Lung (tissue), 12 donors: Measurements from ENCODE around the gene CHAMP1. TPM values are rescaled to one million over a fixed set of nuclear protein-coding genes. Genes with fewer than 3 reads are reported as not detected.

Experiments used
- ATAC-seq: fragments of 200-7000 bp; cut with Tn5 transposase; one replicate; pipeline ENCODE4 v1.9.1; 2020; ENCODE audit warnings: moderate number of reproducible peaks; ENCODE audit not compliant: insufficient read depth, low FRiP score
- DNase-seq, 3 donors: peaks; one replicate each; pipeline ENCODE4 v3.0.0-alpha.2; 2013 to 2017
- H3K27ac ChIP-seq, 2 donors: one replicate each; pipeline ENCODE4 v1.5.1; 2013; ENCODE audit warnings: mild to moderate bottlenecking in 2 of 2, moderate library complexity in 2 of 2, control low read depth in 1 of 2, inconsistent platforms in 1 of 2, low read depth in 1 of 2, low read length in 1 of 2
- H3K27me3 ChIP-seq, 3 donors: one replicate each; pipeline ENCODE4 v1.5.1; 2013; ENCODE audit warnings: low read length in 2 of 3; ENCODE audit not compliant: control insufficient read depth in 3 of 3, insufficient read depth in 3 of 3
- H3K36me3 ChIP-seq, 4 donors: one replicate each; pipeline ENCODE4 v1.5.1; 2013; ENCODE audit warnings: low read length in 4 of 4, mild to moderate bottlenecking in 1 of 4, moderate library complexity in 1 of 4; ENCODE audit not compliant: control insufficient read depth in 4 of 4, insufficient read depth in 4 of 4
- H3K4me1 ChIP-seq, 5 donors: one replicate each; pipeline ENCODE4 v1.5.1; 2013; ENCODE audit warnings: low read length in 5 of 5, mild to moderate bottlenecking in 2 of 5, moderate library complexity in 1 of 5; ENCODE audit not compliant: control insufficient read depth in 5 of 5, insufficient read depth in 5 of 5
- H3K4me3 ChIP-seq: one replicate; pipeline ENCODE4 v1.5.1; 2013; ENCODE audit warnings: mild to moderate bottlenecking, control low read depth, moderate library complexity
- H3K9ac ChIP-seq, 2 donors: one replicate each; pipeline ENCODE4 v1.5.1; 2013; ENCODE audit warnings: low read length in 2 of 2, control low read depth in 1 of 2; ENCODE audit not compliant: insufficient read depth in 1 of 2
- H3K9me3 ChIP-seq, 4 donors: one replicate each; pipeline ENCODE4 v1.5.1; 2013; ENCODE audit warnings: low read length in 3 of 4, mild to moderate bottlenecking in 1 of 4, moderate library complexity in 1 of 4; ENCODE audit not compliant: control insufficient read depth in 4 of 4, insufficient read depth in 3 of 4
- WGBS, 2 donors: extraction: QIAGEN DNeasy Blood & Tissue Kit; methylation state at CpG; one replicate each; pipeline ENCODE4 v1.1.7; 2013; 5-methylcytosine and 5-hydroxymethylcytosine counted together
- polyA plus RNA-seq, 2 donors: library from polyadenylated mRNA; stranded (reverse); fragments of 200-250 nt; gene quantifications; one replicate each; pipeline ENCODE4 v1.2.1, GENCODE V29; 2013
- total RNA-seq, 2 donors: library from RNA; depleted of rRNA in 1 of 2; stranded (reverse); fragments of >200 nt in 1 of 2; gene quantifications; one replicate each; pipeline ENCODE4 v1.2.1, GENCODE V29; 2014 to 2021
- TF ChIP-seq, protein P1 (sequence below): IDR thresholded peaks from 2 replicates; pipeline ENCODE4 v1.5.1; 2012; ENCODE audit warnings: mild to moderate bottlenecking; ENCODE audit errors: control extremely low read depth, extremely low read depth
- donor health status: control.
- donor health status: control.
- donor health status: Bipolar disorder and iron deficiency.
- donor health status: healthy.
- donor health status: DM: yes; HTN: yes; CAD: no.

CHAMP1 gene
- total and polyA plus RNA-seq, 4 donors, result 7.0 to 17.7 (median 9.7) TPM

GRCh38 chr13:114284680-114285079 lies 29.6 kb upstream of the CHAMP1 start:
- Histone ChIP-seq H3K9me3 (no peaks in the 10 kb centered on the region), H3K36me3 (peaks cover 3 to 28% (median 14%) of the 10 kb centered on the region in 4 donors), H3K27me3 (no peaks in the 10 kb centered on the region), H3K9ac (no peak overlapping the region), H3K4me3 (no peak overlapping the region), H3K4me1 (peaks cover 0 to 26% (median 7%) of the 10 kb centered on the region in 5 donors), H3K27ac (no peak overlapping the region)
- 97 to 98% methylated on average over 8 of the region's 8 CpGs for WGBS, 2 donors
- TF ChIP-seq, protein P1, sequence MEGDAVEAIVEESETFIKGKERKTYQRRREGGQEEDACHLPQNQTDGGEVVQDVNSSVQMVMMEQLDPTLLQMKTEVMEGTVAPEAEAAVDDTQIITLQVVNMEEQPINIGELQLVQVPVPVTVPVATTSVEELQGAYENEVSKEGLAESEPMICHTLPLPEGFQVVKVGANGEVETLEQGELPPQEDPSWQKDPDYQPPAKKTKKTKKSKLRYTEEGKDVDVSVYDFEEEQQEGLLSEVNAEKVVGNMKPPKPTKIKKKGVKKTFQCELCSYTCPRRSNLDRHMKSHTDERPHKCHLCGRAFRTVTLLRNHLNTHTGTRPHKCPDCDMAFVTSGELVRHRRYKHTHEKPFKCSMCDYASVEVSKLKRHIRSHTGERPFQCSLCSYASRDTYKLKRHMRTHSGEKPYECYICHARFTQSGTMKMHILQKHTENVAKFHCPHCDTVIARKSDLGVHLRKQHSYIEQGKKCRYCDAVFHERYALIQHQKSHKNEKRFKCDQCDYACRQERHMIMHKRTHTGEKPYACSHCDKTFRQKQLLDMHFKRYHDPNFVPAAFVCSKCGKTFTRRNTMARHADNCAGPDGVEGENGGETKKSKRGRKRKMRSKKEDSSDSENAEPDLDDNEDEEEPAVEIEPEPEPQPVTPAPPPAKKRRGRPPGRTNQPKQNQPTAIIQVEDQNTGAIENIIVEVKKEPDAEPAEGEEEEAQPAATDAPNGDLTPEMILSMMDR, result no peak
- ATAC-seq (no peak), DNase-seq (no peak)

- no peak overlapping the region for H3K27ac ChIP-seq
- no peaks in the 10 kb centered on the region for H3K27me3 ChIP-seq
- 89 to 95% methylated on average over 4 of the region's 4 CpGs for WGBS, 2 donors
- TF ChIP-seq, protein P1, result no peak
- no peak overlapping the region for H3K4me3 ChIP-seq
- ATAC-seq (no peak), DNase-seq (no peak)
- no peak overlapping the region for H3K9ac ChIP-seq
- peaks cover 3 to 28% (median 19%) of the 10 kb centered on the region in 4 donors for H3K36me3 ChIP-seq
- peaks cover 0 to 21% (median 3%) of the 10 kb centered on the region in 5 donors for H3K4me1 ChIP-seq
- no peaks in the 10 kb centered on the region for H3K9me3 ChIP-seq
Measured at GRCh38 chr13:114285166-114285808, 29.0 kb upstream of the CHAMP1 start.

- Histone ChIP-seq H3K4me3 (no peak overlapping the region), H3K9me3 (no peaks in the 10 kb centered on the region), H3K9ac (no peak overlapping the region), H3K27me3 (no peaks in the 10 kb centered on the region), H3K36me3 (peaks cover 3 to 28% (median 20%) of the 10 kb centered on the region in 4 donors), H3K4me1 (peaks cover 0 to 13% (median 3%) of the 10 kb centered on the region in 5 donors), H3K27ac (no peak overlapping the region)
- 96% methylated on average over 8 of the region's 8 CpGs for WGBS, 2 donors
- TF ChIP-seq, protein P1, result no peak
- no peak for ATAC-seq
- DNase-seq, result no peak
Measured at GRCh38 chr13:114286808-114287207, 27.5 kb upstream of the CHAMP1 start.
